Fibroblast of the conjunctiva (primary cell): ENCODE measurements around the gene ESPN.
"Not testable (repeated sequence)": the region's sequence is repeated elsewhere in the genome, so short reads cannot be mapped to it uniquely, and the experiment has no call there.

ENCODE experiments used
- DNase-seq: peaks from one replicate; pipeline ENCODE4 v3.0.0-alpha.2; 2010; ENCODE audit warnings: low read depth

Gene ESPN

GRCh38 chr1:6448749-6449631, 24.4 kb downstream of the ESPN start:
- DNase-seq = no peak

DNA sequence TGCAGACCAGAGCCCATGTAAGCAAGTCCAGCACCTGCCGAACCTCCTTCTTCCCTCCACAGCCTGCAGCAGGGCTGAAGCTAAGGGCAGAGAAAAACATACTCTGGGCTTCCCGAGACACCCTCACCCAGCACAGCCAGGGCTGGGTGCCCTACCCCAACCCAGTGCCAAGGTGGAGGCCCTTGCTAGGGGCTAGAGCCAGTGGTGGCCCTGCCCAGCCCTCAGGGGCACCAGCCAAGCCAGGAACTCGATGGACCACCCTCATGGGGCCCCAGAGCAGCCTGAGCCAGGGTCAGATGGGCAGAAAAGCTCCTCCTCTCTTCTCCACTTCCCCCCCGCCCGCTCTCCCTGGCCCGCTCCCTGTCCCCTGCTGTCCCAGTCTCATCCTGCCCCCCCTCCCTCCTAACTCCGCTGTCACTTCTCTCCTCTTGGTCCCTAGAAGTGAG, 25.5 kb downstream of the ESPN start:
- DNase-seq = no peak

DNA sequence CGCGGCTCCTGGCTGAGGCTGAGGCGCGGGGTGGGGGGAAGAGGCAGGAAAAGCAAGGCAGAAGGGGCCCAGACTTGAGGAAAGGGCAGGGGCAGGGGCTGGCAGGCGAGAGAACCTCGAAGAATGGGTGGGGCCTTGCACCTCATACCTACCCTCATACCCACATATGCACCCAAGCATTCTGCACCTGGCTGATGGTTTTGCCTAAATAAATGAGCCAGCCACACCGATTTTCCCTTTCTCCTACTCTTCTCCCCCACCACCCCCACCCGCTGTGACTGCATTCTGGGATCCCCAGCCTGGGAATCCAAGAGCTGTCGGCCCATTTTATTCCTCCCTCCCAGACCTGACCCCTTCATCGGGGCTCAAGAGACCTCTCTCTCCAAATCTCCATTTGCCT, 25.9 kb downstream of the ESPN start:
- DNase-seq = not testable (repeated sequence)

- no peak for DNase-seq
Measured at GRCh38 chr1:6450943-6451373, 26.4 kb downstream of the ESPN start.

GRCh38 chr1:6453895-6454855, 29.6 kb downstream of the ESPN start:
- DNase-seq = not testable (repeated sequence)

DNA sequence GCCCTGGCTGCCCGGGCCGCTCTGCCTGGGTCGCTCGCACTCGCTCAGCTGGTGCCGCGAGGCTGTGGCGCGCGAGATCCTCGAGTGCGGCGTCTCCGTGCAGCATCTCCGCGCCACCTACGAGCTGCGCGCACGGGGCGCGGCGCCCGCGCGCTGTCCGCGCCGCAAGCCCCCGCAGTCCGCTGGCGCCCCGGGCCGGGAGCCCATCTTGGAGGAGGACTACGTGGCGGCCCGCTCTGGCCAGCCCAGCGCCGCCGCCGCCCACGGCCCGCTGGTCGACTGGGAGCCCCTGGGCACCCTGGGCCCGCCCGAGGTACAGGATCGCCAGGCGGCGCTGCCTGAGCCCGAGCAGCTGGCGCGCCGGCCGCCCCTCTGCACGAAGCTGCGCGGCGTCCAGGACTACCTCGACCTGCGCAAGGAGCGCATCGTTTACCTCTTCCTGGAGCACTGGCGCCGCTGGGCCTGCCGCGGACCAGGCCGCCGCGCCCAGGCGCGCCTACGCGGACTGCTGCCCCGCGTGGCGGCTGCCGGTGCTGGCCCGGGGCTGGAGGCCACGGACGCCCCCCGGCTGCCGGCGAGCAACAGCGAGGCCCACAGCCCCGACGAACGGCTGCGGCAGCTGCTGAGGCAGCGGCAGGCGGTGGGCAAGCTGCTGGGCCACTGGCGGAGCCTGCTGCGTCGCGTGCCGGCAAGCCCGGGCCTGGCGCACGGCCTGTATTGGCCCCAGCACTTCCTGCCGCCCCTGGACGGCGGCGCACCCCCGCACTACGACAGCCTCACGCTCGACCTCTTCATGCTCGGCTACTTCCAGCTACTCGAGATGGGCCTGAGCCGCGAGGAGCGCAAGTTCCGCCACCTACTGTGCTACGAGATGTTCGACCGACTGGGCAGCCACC, 30.5 kb downstream of the ESPN start:
- no peak for DNase-seq

DNA sequence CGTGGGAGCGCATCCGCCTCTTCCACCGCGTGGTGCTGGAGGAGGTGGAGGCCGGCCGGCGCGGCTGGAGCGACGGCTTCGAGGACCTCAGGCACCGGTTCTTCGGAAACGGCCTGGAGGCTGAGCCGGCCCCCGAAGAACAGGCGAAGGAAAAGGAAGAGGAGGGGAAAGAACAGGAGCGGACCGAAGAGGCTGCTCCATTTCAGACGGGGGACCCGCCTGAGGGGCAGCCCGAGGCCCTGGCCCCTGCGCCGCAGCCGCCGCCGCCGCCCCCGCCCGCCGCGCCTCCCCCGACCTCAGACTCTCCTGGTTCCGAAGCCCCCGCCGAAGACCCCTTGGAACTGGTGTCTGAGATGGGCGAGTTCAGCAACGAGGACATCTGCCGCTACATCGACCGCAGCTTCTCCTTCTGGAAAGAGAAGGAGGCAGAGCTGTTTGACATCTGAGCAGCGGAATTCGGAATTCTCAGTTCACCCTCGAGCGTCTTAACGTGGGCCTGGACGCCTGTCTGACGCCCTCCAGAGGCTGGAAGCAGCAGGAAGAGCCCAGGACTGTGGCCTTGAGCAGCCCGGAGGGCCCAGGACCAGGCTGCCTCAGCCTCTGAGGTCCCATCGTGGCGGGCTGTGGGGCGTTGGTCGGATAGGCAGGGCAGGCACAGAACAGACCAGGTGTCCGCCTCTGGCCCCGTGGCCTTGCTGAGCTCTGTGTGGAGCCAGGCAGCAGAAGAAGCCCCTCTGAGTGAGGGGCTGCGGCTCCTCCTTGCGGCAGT, 31.4 kb downstream of the ESPN start:
- DNase-seq = not testable (repeated sequence)

GRCh38 chr1:6456800-6457466, 32.4 kb downstream of the ESPN start:
- DNase-seq = no peak

DNA sequence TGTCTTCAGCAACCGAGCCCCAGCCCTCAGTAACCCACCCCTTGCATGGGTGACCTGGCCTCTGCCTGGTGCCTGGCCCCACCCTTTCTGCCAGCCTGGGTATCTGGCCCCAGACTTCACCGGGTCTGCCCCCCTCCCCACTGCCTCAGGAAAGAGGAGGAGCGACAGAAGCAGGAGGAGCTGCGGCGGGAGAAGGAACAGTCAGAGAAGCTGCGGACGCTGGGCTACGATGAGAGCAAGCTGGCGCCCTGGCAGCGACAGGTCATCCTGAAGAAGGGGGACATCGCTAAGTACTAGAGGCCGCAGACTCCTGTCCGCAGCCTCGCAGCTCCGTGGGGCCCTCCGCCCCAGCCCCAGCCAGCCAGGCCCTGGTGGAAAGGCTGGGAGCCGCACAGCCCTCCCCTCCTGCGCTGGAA, 35.3 kb downstream of the ESPN start:
- DNase-seq = no peak

DNA sequence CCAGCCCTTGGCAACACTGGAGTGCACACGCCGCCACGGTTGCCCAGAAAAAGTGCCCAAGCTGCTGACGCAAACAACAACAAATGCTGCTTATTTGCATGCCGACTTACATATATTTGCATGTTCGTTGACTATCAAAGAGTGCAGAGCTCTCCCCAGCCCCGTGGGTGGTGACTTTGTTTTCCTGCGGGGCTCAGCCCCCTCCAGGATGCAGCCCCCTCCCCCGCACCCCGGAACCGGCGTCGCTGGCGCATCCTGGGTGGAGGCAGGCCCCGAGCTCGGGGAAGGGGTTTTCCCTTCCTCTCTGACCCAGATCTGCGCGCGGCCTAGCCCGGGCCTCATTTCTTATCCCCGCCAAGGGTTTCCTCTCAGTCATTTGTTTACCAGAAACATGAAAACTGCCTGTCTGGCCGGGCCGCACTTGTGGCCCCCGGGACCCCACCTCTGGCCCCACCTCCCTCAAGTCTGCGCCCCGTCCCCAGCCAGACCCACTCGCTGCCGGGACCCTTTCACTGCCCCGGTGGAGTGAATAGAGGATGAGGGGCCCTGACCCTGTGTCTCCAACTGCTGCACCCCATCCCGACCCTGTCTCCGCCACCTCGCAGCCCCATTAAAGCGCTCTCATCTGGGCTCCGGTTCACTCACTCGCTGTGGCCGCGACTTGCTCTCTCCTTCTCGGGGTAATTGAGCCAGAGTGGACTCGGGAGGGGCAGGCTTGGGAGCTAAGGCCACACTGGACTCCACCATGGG, 35.9 kb downstream of the ESPN start:
- DNase-seq = no peak

- DNase-seq = no peak
Measured at GRCh38 chr1:6461051-6461530, 36.5 kb downstream of the ESPN start.

GRCh38 chr1:6461538-6462411, 37.2 kb downstream of the ESPN start:
- DNase-seq = no peak

DNA sequence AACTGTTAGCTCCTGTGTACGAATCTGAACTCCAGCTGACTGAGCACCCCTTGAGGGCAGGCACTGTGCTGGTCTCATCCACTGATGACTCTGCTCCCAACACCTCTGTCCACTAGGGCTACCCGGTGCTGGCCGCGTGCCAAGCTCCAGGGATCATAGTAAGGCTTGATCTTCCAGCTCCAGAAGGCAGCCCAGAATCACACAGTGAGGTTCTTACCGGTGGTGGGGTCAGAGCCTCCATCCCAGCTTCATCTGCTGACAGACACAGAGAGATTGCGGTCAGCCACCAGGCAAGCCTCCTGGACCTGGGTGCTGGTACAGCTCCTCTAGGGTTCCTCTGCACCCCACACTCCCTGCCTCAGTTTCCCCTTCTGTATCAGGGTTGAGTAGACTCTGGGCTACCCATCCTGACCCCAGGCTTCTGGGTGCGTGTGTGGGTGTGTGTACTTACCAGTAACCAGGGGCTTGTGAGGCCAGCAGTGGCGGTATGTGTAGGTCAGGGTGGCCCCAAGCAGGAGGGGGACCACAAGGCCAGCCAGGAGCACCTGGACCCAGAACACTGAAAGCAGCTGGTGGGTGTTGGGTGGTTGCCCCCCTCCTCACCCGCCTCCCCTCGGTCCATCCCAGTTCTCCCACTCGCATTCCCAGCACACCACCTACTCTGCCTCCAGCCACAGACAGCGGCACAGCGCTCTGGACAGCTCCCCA, 38.0 kb downstream of the ESPN start:
- DNase-seq = no peak

DNA sequence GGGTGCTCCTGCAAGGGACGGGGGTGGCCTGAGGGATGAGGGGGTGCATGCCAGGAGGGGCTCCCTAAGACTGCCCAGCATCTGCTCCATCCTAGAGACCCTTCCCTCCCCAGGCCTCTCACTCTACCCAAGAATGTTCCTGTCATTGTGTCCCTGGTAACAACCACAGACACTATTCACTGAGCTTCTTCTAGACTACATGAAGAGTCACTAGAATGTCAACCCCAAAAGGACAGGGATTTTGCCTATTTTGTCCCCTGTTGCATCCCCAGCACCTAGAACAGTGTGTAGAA, 38.5 kb downstream of the ESPN start:
- no peak for DNase-seq

- DNase-seq = no peak
Measured at GRCh38 chr1:6464514-6464836, 39.9 kb downstream of the ESPN start.

GRCh38 chr1:6464915-6465314, 40.3 kb downstream of the ESPN start:
- no peak for DNase-seq

GRCh38 chr1:6465461-6466005, 41.0 kb downstream of the ESPN start:
- DNase-seq = no peak

DNA sequence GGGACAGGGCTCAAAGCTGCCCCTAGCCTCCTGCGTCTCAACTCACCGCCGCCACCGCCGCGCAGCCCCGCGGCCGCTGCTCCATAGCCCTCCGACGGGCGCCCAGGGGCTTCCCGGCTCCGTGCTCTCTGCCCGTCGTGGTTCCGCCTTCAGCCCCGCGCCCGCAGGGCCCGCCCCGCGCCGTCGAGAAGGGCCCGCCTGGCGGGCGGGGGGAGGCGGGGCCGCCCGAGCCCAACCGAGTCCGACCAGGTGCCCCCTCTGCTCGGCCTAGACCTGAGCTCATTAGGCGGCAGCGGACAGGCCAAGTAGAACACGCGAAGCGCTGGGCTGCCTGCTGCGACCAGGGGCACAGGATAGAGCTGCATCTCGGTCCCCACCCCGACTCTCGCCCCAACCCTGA, 41.4 kb downstream of the ESPN start, which contains the start of gene TNFRSF25:
TSS of gene TNFRSF25 (minus strand) at position 151 of the 400 bp plus-strand sequence. CDS start at position 85, 66 bp downstream.
- no peak for DNase-seq
